CD4-positive, CD25-positive, alpha-beta regulatory T cell (primary cell): ENCODE measurements around the gene HIRIP3. TPM values are rescaled to one million over a fixed set of nuclear protein-coding genes. Genes with fewer than 3 reads are reported as not detected.

Experiments used
- ATAC-seq, 2 donors: fragments of 150-1000 bp; cut with Tn5 transposase; one replicate each; pipeline ENCODE4 v1.10.0; 2021; ENCODE audit warnings: low read depth in 2 of 2, moderate number of reproducible peaks in 2 of 2, moderate library complexity in 1 of 2
- DNase-seq, 3 donors: peaks; one replicate each; pipeline versions ENCODE4 v3.0.0 to v3.0.0-alpha.2; 2012 to 2022; ENCODE audit warnings: mixed read lengths in 1 of 3
- H3K27ac ChIP-seq: one replicate; pipeline ENCODE4 v1.7.0; 2013; ENCODE audit warnings: mild to moderate bottlenecking, low read length; ENCODE audit not compliant: insufficient read depth, poor library complexity, severe bottlenecking
- H3K27me3 ChIP-seq: one replicate; pipeline ENCODE4 v1.7.0; 2013; ENCODE audit warnings: low read length; ENCODE audit not compliant: control insufficient read depth, insufficient read depth
- H3K36me3 ChIP-seq: one replicate; pipeline ENCODE4 v1.7.0; 2013; ENCODE audit warnings: mild to moderate bottlenecking, low read length, moderate library complexity; ENCODE audit not compliant: control insufficient read depth, insufficient read depth
- H3K4me1 ChIP-seq: 2 replicates; pipeline ENCODE4 v1.7.0; 2013; ENCODE audit warnings: mild to moderate bottlenecking, low read length; ENCODE audit not compliant: insufficient read depth, control insufficient read depth, poor library complexity, severe bottlenecking
- H3K4me3 ChIP-seq: one replicate; pipeline ENCODE4 v1.7.0; 2013; ENCODE audit warnings: low read depth, mild to moderate bottlenecking, low read length, moderate library complexity
- H3K9me3 ChIP-seq, 2 experiments: 1 replicate in 1 of 2; 2 replicates in 1 of 2; pipeline ENCODE4 v1.7.0; 2013; ENCODE audit warnings: low read length in 2 of 2, mild to moderate bottlenecking in 1 of 2, moderate library complexity in 1 of 2; ENCODE audit not compliant: control insufficient read depth in 2 of 2
- H3K27ac Mint-ChIP-seq, 3 donors: one replicate each; pipeline ENCODE4 v1.8.0; 2020 to 2022; ENCODE audit warnings: mild to moderate bottlenecking in 3 of 3, mixed read lengths in 3 of 3, moderate library complexity in 2 of 3
- H3K27me3 Mint-ChIP-seq: one replicate; pipeline ENCODE4 v1.8.0; 2022; ENCODE audit warnings: mild to moderate bottlenecking, mixed read lengths
- H3K36me3 Mint-ChIP-seq: one replicate; pipeline ENCODE4 v1.8.0; 2020; ENCODE audit warnings: mixed read lengths
- H3K4me1 Mint-ChIP-seq, 4 donors: one replicate each; pipeline ENCODE4 v1.8.0; 2020 to 2022; ENCODE audit warnings: mixed read lengths in 4 of 4, mild to moderate bottlenecking in 1 of 4
- H3K4me3 Mint-ChIP-seq, 4 donors: one replicate each; pipeline ENCODE4 v1.8.0; 2020 to 2022; ENCODE audit warnings: mild to moderate bottlenecking in 4 of 4, mixed read lengths in 4 of 4, moderate library complexity in 3 of 4
- H3K9me3 Mint-ChIP-seq, 7 donors: one replicate each; pipeline ENCODE4 v1.8.0; 2020 to 2022; ENCODE audit warnings: mixed read lengths in 7 of 7, mild to moderate bottlenecking in 3 of 7, moderate library complexity in 2 of 7
- polyA plus RNA-seq, 4 donors: library from polyadenylated mRNA; unstranded; fragments of 300-500 nt; fragmentation: Illumina TruSeq; gene quantifications; one replicate each; pipeline ENCODE4 v1.2.3, GENCODE V29; 2021
- total RNA-seq: library from RNA; stranded (reverse); gene quantifications from one replicate; pipeline ENCODE4 v1.2.3, GENCODE V29; 2022

Gene HIRIP3
- total and polyA plus RNA-seq, 5 donors from 2014 or later, result 12.4 to 19.9 (median 15.0) TPM

DNA sequence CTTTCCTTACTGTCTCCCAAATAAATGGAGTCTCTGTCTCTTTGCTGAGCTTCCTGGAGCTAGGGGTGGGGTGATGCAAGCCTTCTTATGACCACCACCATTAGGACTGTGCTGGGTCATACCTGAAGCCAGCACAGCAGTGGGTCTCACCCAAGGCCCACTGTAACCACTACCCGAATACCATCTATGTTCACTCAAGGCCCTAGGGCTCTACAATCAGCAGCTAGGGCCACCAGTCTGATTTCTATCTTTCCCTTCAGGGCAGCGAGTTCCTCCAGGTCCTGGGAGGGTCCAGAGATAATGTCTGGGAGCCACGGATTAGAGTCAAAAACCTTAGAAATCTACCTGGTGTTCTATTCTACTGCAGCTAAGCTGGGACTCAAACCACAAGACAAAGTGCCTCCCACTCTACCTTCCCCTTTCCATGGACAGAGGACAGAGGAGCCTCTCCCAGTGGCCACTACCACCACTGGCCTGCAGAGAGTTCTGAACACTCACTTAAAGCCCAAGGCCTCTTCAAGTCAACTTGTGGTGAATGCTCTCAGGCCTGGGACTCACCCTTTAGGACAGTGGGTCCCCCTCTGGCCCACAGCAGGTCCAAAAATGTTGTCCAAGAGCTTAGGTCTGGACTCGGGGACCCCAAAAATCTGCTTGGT lies 44.5 kb downstream of the HIRIP3 start:
- Histone ChIP-seq H3K4me1 (no peaks in the 10 kb centered on the region), H3K27me3 (peaks cover 2% of the 10 kb centered on the region), H3K27ac (no peak overlapping the region), H3K4me3 (no peak overlapping the region), H3K36me3 (no peaks in the 10 kb centered on the region), H3K9me3 (no peaks in the 10 kb centered on the region)
- Mint-ChIP-seq H3K4me1 (no peaks in the 10 kb centered on the region), H3K36me3 (no peaks in the 10 kb centered on the region), H3K4me3 (no peak overlapping the region), H3K27me3 (peaks cover 6% of the 10 kb centered on the region), H3K9me3 (peaks cover 0 to 7% (median 2%) of the 10 kb centered on the region in 7 donors), H3K27ac (no peak overlapping the region)
- ATAC-seq (no peak), DNase-seq (no peak)

DNA sequence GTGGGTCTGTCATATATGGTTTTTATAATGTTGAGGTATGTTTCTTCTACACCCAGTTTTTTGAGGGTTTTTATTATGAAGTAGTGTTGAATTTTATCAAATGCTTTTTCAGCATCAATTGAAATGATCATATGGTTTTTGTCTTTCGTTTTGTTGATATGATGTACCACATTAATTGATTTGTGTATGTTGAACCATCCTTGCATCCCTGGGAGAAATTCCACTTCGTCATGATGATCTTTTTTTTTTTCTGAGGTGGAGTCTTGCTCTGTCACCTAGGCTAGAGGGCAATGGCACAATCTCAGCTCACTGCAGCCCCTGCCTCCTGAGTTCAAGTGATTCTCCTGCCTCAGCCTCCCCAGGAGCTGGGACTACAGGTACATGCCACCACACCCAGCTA lies 47.5 kb downstream of the HIRIP3 start:
- H3K27ac Mint-ChIP-seq, result no peak overlapping the region
- H3K9me3 Mint-ChIP-seq, result peaks cover 0 to 7% (median 2%) of the 10 kb centered on the region in 7 donors
- no peak for DNase-seq
- no peak overlapping the region for H3K27ac ChIP-seq
- peaks cover 0 to 5% (median 0%) of the 10 kb centered on the region in 4 donors for H3K4me1 Mint-ChIP-seq
- no peak overlapping the region for H3K4me3 ChIP-seq
- no peaks in the 10 kb centered on the region for H3K36me3 ChIP-seq
- H3K4me3 Mint-ChIP-seq, result no peak overlapping the region
- no peaks in the 10 kb centered on the region for H3K4me1 ChIP-seq
- ATAC-seq, result no peak
- H3K27me3 Mint-ChIP-seq, result peaks cover 9% of the 10 kb centered on the region
- no peaks in the 10 kb centered on the region for H3K9me3 ChIP-seq
- peaks cover 2% of the 10 kb centered on the region for H3K27me3 ChIP-seq
- no peaks in the 10 kb centered on the region for H3K36me3 Mint-ChIP-seq

DNA sequence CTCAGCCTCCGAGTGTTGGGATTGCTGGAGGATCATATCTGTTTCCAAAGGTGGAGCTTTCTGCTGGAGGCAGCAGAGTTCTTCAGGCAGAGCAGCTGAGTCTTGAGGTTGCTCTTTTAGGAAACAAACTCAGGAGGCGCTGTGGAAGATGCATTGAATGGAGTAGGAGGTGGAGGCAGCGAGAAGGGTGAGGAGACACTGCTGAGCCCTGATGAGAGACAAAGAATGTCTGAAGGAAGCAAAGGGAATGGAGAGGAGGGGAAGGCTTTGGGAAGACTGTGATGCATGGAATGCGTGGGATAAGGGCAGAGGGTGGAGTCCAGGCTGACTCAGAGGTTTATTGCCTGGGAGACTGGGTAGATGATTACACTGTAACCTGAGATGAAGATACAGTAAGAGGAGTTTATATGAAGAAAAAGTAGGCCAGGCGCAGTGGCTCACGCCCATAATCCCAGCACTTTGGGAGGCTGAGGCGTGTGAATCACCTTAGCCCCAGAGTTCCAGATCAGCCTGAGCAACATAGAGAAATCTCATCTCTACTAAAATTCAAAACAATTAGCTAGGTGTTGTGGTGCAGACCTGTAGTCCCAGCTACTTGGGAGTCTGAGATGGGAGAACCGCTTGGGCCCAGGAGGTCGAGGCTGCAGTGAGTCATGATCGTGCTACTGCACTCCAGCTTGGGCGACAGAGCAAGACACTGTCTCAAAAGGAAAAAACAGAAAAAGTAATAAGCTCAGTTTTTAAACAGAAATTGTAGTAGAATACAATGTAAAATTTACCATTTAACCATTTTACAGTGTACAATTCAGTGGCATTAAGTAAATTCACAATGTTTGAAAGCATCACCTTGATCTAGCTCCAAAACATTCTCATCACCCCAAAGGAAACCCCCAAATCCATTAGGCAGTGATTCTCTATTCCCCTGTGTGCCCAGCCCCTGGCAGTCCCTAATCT lies 51.3 kb downstream of the HIRIP3 start:
- H3K4me3 ChIP-seq, result no peak overlapping the region
- Mint-ChIP-seq H3K4me1 (peaks cover 0 to 5% (median under 1%) of the 10 kb centered on the region in 4 donors), H3K36me3 (no peaks in the 10 kb centered on the region), H3K27ac (peak overlapping the region in 1 of 3 donors; percentile 14), H3K9me3 (no peaks in the 10 kb centered on the region), H3K4me3 (no peak overlapping the region), H3K27me3 (peaks cover 16% of the 10 kb centered on the region)
- DNase-seq (no peak), ATAC-seq (no peak)
- H3K36me3 ChIP-seq, result no peaks in the 10 kb centered on the region
- H3K27ac ChIP-seq, result no peak overlapping the region
- H3K9me3 ChIP-seq, result no peaks in the 10 kb centered on the region
- H3K4me1 ChIP-seq, result no peaks in the 10 kb centered on the region
- peaks cover 10% of the 10 kb centered on the region for H3K27me3 ChIP-seq

Other genes with a start within 250 kb of the HIRIP3 start
- 89.4 TPM for gene C16orf54, start 249.6 kb downstream of the HIRIP3 start, total RNA-seq
- gene C16orf54, start 249.6 kb downstream of the HIRIP3 start, polyA plus RNA-seq, result 10 to 100 TPM; 31.4 to 84.9 (median 57.2) TPM
- not detected for gene ZG16, start 217.4 kb downstream of the HIRIP3 start, total RNA-seq
- gene ZG16, start 217.4 kb downstream of the HIRIP3 start, polyA plus RNA-seq, result not detected
- gene KIF22, start 204.9 kb downstream of the HIRIP3 start, total RNA-seq, result 89.1 TPM
- gene KIF22, start 204.9 kb downstream of the HIRIP3 start, polyA plus RNA-seq, result 10 to 100 TPM; 49.4 to 65.1 (median 56.1) TPM
- 224 TPM for gene MAZ, start 189.1 kb downstream of the HIRIP3 start, total RNA-seq
- gene MAZ, start 189.1 kb downstream of the HIRIP3 start, polyA plus RNA-seq, result 10 to 100 TPM; 36.9 to 62.2 (median 44.5) TPM
- gene PRRT2, start 183.4 kb downstream of the HIRIP3 start, total RNA-seq, result 1.9 TPM
- under 1 TPM in 2 of 4 donors, not detected in 2; 0.06 to 0.17 TPM for gene PRRT2, start 183.4 kb downstream of the HIRIP3 start, polyA plus RNA-seq
- 15.6 TPM for gene PAGR1, start 179.5 kb downstream of the HIRIP3 start, total RNA-seq
- gene PAGR1, start 179.5 kb downstream of the HIRIP3 start, polyA plus RNA-seq, result 10 to 100 TPM; 41.0 to 48.8 (median 45.5) TPM
- gene MVP, start 175.2 kb downstream of the HIRIP3 start, total RNA-seq, result 163 TPM
- 100 to 1,000 TPM; 116 to 157 (median 133) TPM for gene MVP, start 175.2 kb downstream of the HIRIP3 start, polyA plus RNA-seq
- gene CDIPT, start 132.4 kb downstream of the HIRIP3 start, total RNA-seq, result 47.7 TPM
- gene CDIPT, start 132.4 kb downstream of the HIRIP3 start, polyA plus RNA-seq, result 100 to 1,000 TPM; 100 to 122 (median 108) TPM
- gene SEZ6L2, start 96.1 kb downstream of the HIRIP3 start, total RNA-seq, result not detected
- gene SEZ6L2, start 96.1 kb downstream of the HIRIP3 start, polyA plus RNA-seq, result not detected
- gene ASPHD1, start 95.1 kb downstream of the HIRIP3 start, total RNA-seq, result not detected
- not detected for gene ASPHD1, start 95.1 kb downstream of the HIRIP3 start, polyA plus RNA-seq
- 52.3 TPM for gene KCTD13, start 69.4 kb downstream of the HIRIP3 start, total RNA-seq
- gene KCTD13, start 69.4 kb downstream of the HIRIP3 start, polyA plus RNA-seq, result 10 to 100 TPM in 2 of 4 donors, 1 to 10 TPM in 2; 7.0 to 12.8 (median 9.9) TPM
- 76.7 TPM for gene TMEM219, start 33.5 kb downstream of the HIRIP3 start, total RNA-seq
- gene TMEM219, start 33.5 kb downstream of the HIRIP3 start, polyA plus RNA-seq, result 100 to 1,000 TPM; 193 to 261 (median 221) TPM
- gene TAOK2, start 21.7 kb downstream of the HIRIP3 start, total RNA-seq, result 30.0 TPM
- 1 to 10 TPM; 2.1 to 3.5 (median 2.9) TPM for gene TAOK2, start 21.7 kb downstream of the HIRIP3 start, polyA plus RNA-seq
- gene INO80E, start 624 bp upstream of the HIRIP3 start, total RNA-seq, result 105 TPM
- 1 to 10 TPM; 5.0 to 8.9 (median 6.0) TPM for gene INO80E, start 624 bp upstream of the HIRIP3 start, polyA plus RNA-seq
- not detected for gene DOC2A, start 15.4 kb upstream of the HIRIP3 start, total RNA-seq
- gene DOC2A, start 15.4 kb upstream of the HIRIP3 start, polyA plus RNA-seq, result not detected
- not detected for gene C16orf92, start 27.6 kb upstream of the HIRIP3 start, total RNA-seq
- not detected for gene C16orf92, start 27.6 kb upstream of the HIRIP3 start, polyA plus RNA-seq
- not detected for gene TLCD3B, start 35.7 kb upstream of the HIRIP3 start, total RNA-seq
- not detected for gene TLCD3B, start 35.7 kb upstream of the HIRIP3 start, polyA plus RNA-seq
- gene ALDOA, start 70.1 kb upstream of the HIRIP3 start, total RNA-seq, result 430 TPM
- gene ALDOA, start 70.1 kb upstream of the HIRIP3 start, polyA plus RNA-seq, result 1,000 to 10,000 TPM; 1,129 to 1,243 (median 1,151) TPM
- gene PPP4C, start 80.4 kb upstream of the HIRIP3 start, total RNA-seq, result 97.0 TPM
- gene PPP4C, start 80.4 kb upstream of the HIRIP3 start, polyA plus RNA-seq, result 100 to 1,000 TPM; 232 to 289 (median 262) TPM
- gene TBX6, start 96.3 kb upstream of the HIRIP3 start, total RNA-seq, result 0.42 TPM
- gene TBX6, start 96.3 kb upstream of the HIRIP3 start, polyA plus RNA-seq, result under 1 TPM in 1 of 4 donors, not detected in 3; 0.29 TPM
- 121 TPM for gene YPEL3, start 100.6 kb upstream of the HIRIP3 start, total RNA-seq
- gene YPEL3, start 100.6 kb upstream of the HIRIP3 start, polyA plus RNA-seq, result 100 to 1,000 TPM; 245 to 319 (median 297) TPM
- 26.7 TPM for gene GDPD3, start 117.9 kb upstream of the HIRIP3 start, total RNA-seq
- gene GDPD3, start 117.9 kb upstream of the HIRIP3 start, polyA plus RNA-seq, result under 1 TPM in 2 of 4 donors, not detected in 2; 0.13 to 0.28 TPM
- 71.4 TPM for gene MAPK3, start 127.6 kb upstream of the HIRIP3 start, total RNA-seq
- gene MAPK3, start 127.6 kb upstream of the HIRIP3 start, polyA plus RNA-seq, result 10 to 100 TPM in 1 of 4 donors, 1 to 10 TPM in 3; 7.3 to 12.6 (median 9.1) TPM
- 850 TPM for gene CORO1A, start 188.0 kb upstream of the HIRIP3 start, total RNA-seq
- gene CORO1A, start 188.0 kb upstream of the HIRIP3 start, polyA plus RNA-seq, result 1,000 to 10,000 TPM; 1,269 to 1,770 (median 1,540) TPM
- 58.2 TPM for gene BOLA2B, start 198.0 kb upstream of the HIRIP3 start, total RNA-seq
- gene BOLA2B, start 198.0 kb upstream of the HIRIP3 start, polyA plus RNA-seq, result 100 to 1,000 TPM; 163 to 225 (median 191) TPM
- gene SLX1A, start 198.3 kb upstream of the HIRIP3 start, total RNA-seq, result 50.3 TPM
- 100 to 1,000 TPM in 3 of 4 donors, 10 to 100 TPM in 1; 56.8 to 136 (median 102) TPM for gene SLX1A, start 198.3 kb upstream of the HIRIP3 start, polyA plus RNA-seq
- 19.3 TPM for gene SULT1A3, start 203.6 kb upstream of the HIRIP3 start, total RNA-seq
- gene SULT1A3, start 203.6 kb upstream of the HIRIP3 start, polyA plus RNA-seq, result 1 to 10 TPM in 1 of 4 donors, under 1 TPM in 2, not detected in 1; 0.71 to 1.5 (median 0.91) TPM